ENCODE results near the gene FGF12. TPM values are rescaled to one million over a fixed set of nuclear protein-coding genes. Genes with fewer than 3 reads are reported as not detected.

Gene FGF12
- total RNA-seq, 6 experiments from 2014 or later: 0.29 to 6.5 (median 0.76) TPM

DNA sequence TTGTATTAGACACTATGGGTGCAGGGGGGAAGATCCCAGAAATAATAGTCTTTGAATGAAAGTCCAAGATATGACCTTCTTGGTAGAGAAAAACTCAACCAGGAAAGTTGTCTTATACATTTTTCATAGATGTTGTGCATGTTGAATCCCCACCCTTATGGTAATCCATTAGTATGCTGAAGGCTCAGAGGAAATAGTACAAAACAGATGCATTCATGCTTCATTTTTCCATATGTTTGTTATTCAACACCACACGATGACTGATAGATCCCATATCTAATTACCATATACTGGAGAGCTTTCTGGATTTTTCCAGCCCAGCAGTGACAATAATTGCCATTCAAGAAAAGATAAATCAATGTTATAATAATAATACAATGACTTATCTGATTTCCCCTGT lies 487.4 kb downstream of the FGF12 start:
- intact Hi-C loops (cut with DNase I): no loop called here
- H3K27ac ChIP-seq: no peak overlapping the region
- ATAC-seq: no peak

DNA sequence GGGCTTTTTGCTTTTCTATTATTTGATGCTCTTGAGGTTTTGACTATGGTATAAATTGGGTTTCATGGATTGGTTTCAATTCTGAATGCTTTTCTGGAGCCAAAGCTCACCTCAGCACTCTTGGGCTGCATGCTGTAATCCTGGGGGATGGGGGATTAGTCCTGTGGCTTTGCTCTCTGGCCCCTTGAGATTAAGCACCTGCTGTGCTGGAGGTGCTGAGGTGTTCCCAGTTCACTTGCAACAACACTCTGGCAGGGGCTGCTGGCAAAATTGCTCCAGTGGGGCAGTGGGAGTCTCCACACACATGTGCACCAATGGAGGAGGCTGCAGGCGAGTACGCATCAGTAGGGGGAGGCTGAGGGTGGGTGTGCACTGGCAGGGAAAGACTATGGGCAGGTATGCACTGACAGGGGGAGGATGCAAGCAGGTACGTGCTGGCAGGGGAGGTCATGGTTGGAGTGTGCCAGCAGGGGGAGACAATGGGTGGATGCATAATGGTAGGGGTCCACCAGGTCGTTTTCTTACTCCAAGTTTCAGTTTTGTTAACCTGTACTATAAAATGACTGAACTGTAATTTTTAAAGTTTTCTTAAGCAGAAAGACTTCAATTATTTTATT lies 489.2 kb downstream of the FGF12 start:
- ATAC-seq: no peak
- H3K27ac ChIP-seq: no peak overlapping the region
- H3K9me3 ChIP-seq: no peaks in the 10 kb centered on the region
- no peaks in the 10 kb centered on the region for H3K4me1 ChIP-seq
- no peaks in the 10 kb centered on the region for H3K27me3 ChIP-seq
- H3K4me3 ChIP-seq: no peak overlapping the region
- TF ChIP-seq, protein P1, sequence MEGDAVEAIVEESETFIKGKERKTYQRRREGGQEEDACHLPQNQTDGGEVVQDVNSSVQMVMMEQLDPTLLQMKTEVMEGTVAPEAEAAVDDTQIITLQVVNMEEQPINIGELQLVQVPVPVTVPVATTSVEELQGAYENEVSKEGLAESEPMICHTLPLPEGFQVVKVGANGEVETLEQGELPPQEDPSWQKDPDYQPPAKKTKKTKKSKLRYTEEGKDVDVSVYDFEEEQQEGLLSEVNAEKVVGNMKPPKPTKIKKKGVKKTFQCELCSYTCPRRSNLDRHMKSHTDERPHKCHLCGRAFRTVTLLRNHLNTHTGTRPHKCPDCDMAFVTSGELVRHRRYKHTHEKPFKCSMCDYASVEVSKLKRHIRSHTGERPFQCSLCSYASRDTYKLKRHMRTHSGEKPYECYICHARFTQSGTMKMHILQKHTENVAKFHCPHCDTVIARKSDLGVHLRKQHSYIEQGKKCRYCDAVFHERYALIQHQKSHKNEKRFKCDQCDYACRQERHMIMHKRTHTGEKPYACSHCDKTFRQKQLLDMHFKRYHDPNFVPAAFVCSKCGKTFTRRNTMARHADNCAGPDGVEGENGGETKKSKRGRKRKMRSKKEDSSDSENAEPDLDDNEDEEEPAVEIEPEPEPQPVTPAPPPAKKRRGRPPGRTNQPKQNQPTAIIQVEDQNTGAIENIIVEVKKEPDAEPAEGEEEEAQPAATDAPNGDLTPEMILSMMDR (IDR thresholded peaks at IDR 0.05): no peak
- TF ChIP-seq POLR2A (IDR thresholded peaks at IDR 0.05): no peak
- 20% methylated on average over 3 of the region's 4 CpGs for WGBS (ENCODE audit: insufficient coverage, low coverage, low lambda C conversion rate, missing lambda C conversion rate)
- DNase-seq: no peak
- H3K36me3 ChIP-seq: no peaks in the 10 kb centered on the region
- intact Hi-C loops (cut with DNase I): no loop called here

More for the DNA sequence above, 487.4 kb downstream of the FGF12 start:
- Histone ChIP-seq H3K36me3 (no peaks in the 10 kb centered on the region), H3K4me1 (no peaks in the 10 kb centered on the region), H3K4me3 (no peak overlapping the region), H3K27me3 (no peaks in the 10 kb centered on the region), H3K9me3 (no peaks in the 10 kb centered on the region)
- DNase-seq: no peak
- 68% methylated on average over 1 of the region's 1 CpG for WGBS (ENCODE audit: insufficient coverage, low coverage, low lambda C conversion rate, missing lambda C conversion rate)
- no peak for TF ChIP-seq POLR2A (IDR thresholded peaks at IDR 0.05)
- TF ChIP-seq, protein P1 (IDR thresholded peaks at IDR 0.05): no peak

DNA sequence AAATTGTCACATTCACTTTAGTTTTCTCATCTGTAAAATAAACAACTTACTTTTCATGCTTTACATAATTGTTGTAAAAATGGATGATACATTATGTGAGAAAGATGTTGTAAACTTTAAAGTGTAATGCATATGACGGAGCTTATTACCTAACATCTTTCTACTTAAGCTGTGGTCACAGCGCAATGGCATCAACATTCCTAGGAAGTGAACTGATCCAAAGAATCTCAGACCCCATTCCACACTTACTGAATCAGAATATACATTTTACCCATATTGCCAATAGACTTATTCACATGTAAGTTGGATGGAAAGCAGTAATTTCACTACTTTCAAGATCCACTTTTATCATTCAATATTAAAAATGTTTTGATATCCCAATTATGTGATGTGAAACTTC lies 497.5 kb downstream of the FGF12 start:
- DNase-seq (no peak), ATAC-seq (no peak)
- TF ChIP-seq, protein P1 (IDR thresholded peaks at IDR 0.05): no peak
- no peak for TF ChIP-seq POLR2A (IDR thresholded peaks at IDR 0.05)
- H3K4me1 ChIP-seq: no peaks in the 10 kb centered on the region
- H3K36me3 ChIP-seq: no peaks in the 10 kb centered on the region
- 87% methylated on average over 2 of the region's 2 CpGs for WGBS (ENCODE audit: insufficient coverage, low coverage, low lambda C conversion rate, missing lambda C conversion rate)
- no peak overlapping the region for H3K27ac ChIP-seq
- no peak overlapping the region for H3K4me3 ChIP-seq
- no peaks in the 10 kb centered on the region for H3K9me3 ChIP-seq
- no peaks in the 10 kb centered on the region for H3K27me3 ChIP-seq
- intact Hi-C loops (cut with DNase I): no loop called here

DNA sequence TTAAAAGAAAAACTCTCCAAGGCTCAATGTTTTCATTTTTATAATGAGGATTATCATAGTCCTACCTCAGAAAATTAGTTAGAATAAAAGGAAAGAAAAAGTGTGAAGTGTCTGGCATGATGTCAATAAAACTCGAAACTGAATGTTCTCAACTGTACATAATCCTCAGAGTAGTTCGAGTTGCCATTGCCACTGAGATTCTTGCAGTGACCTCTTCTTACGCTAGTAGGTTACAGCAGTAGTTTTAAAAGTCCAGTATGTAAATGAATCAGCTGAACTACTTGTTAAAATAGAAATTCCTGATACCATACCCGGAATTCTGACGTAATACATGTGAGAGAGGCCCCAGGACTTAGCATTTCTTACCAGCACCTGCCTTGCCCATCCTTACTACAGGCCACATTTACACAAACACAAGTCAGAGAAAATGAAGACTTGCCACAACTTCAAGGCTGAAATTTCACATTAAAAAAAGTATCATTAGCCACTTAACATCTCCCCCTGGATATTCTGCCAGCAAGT lies 502.6 kb downstream of the FGF12 start:
- 65% methylated on average over 5 of the region's 5 CpGs for WGBS (ENCODE audit: insufficient coverage, low coverage, low lambda C conversion rate, missing lambda C conversion rate)
- TF ChIP-seq POLR2A (IDR thresholded peaks at IDR 0.05): no peak
- TF ChIP-seq, protein P1 (IDR thresholded peaks at IDR 0.05): no peak
- Histone ChIP-seq H3K36me3 (no peaks in the 10 kb centered on the region), H3K9me3 (no peaks in the 10 kb centered on the region), H3K27me3 (no peaks in the 10 kb centered on the region), H3K27ac (no peak overlapping the region), H3K4me1 (peaks cover 0 to 9% (median 1%) of the 10 kb centered on the region in 4 donors), H3K4me3 (no peak overlapping the region)
- no peak for DNase-seq
- intact Hi-C loops (cut with DNase I): no loop called here
- ATAC-seq: no peak
